MV-4-11 (cell line): ENCODE measurements around the gene C1orf167.

ENCODE experiments used
- DNase-seq: peaks from one replicate; lab custom pipeline; 2025; lab: John Stamatoyannopoulos, UW

The C1orf167 gene

GRCh38 chr1:11761285-11761684, 708 bp upstream of the C1orf167 start:
- no peak for DNase-seq

GRCh38 chr1:11764115-11764514, 2.1 kb downstream of the C1orf167 start:
- no peak for DNase-seq

GRCh38 chr1:11764519-11764918, 2.5 kb downstream of the C1orf167 start:
- no peak for DNase-seq

GRCh38 chr1:11765661-11766428, 3.9 kb downstream of the C1orf167 start:
- no peak for DNase-seq

- no peak for DNase-seq
These were observed 4.4 kb downstream of the C1orf167 start for GRCh38 chr1:11766429-11766776.

GRCh38 chr1:11767922-11768704, 6.1 kb downstream of the C1orf167 start:
- DNase-seq = no peak

- DNase-seq = no peak
These were observed 6.8 kb downstream of the C1orf167 start for GRCh38 chr1:11768821-11769220.

- DNase-seq = no peak
These were observed 7.3 kb downstream of the C1orf167 start for GRCh38 chr1:11769274-11769673.

GRCh38 chr1:11770011-11770410, 8.0 kb downstream of the C1orf167 start:
- no peak for DNase-seq

GRCh38 chr1:11771481-11772043, 9.6 kb downstream of the C1orf167 start:
- DNase-seq = no peak

- peak; percentile 75 for DNase-seq
These were observed 10.5 kb downstream of the C1orf167 start for GRCh38 chr1:11772458-11772857.

GRCh38 chr1:11774753-11775152, 12.8 kb downstream of the C1orf167 start:
- DNase-seq = no peak

GRCh38 chr1:11777658-11778322, 15.8 kb downstream of the C1orf167 start:
- no peak for DNase-seq

GRCh38 chr1:11778336-11778735, 16.3 kb downstream of the C1orf167 start:
- no peak for DNase-seq

- DNase-seq = no peak
These were observed 17.0 kb downstream of the C1orf167 start for GRCh38 chr1:11778844-11779623.

GRCh38 chr1:11779715-11780379, 17.9 kb downstream of the C1orf167 start:
- no peak for DNase-seq

- no peak for DNase-seq
These were observed 18.6 kb downstream of the C1orf167 start for GRCh38 chr1:11780380-11781147.

GRCh38 chr1:11781297-11781696, 19.3 kb downstream of the C1orf167 start:
- no peak for DNase-seq

- no peak for DNase-seq
These were observed 20.2 kb downstream of the C1orf167 start for GRCh38 chr1:11782127-11782708.

- no peak for DNase-seq
These were observed 21.6 kb downstream of the C1orf167 start for GRCh38 chr1:11783556-11783955.
